Erythroblast (primary cell): ENCODE measurements around the gene ABCB9.

Source experiments
- DNase-seq, 2 experiments: peaks; one replicate each; lab custom pipeline; 2025; lab: John Stamatoyannopoulos, UW
- GATA1 ChIP-seq: IDR thresholded peaks from 2 replicates; pipeline ENCODE4 v1.6.1; 2011; ENCODE audit warnings: low read depth, mild to moderate bottlenecking, control low read depth, low read length, moderate library complexity
- POLR2A ChIP-seq: IDR thresholded peaks from 2 replicates; pipeline ENCODE4 v1.6.1; 2011; ENCODE audit warnings: mild to moderate bottlenecking, low read length

ABCB9 gene

DNA sequence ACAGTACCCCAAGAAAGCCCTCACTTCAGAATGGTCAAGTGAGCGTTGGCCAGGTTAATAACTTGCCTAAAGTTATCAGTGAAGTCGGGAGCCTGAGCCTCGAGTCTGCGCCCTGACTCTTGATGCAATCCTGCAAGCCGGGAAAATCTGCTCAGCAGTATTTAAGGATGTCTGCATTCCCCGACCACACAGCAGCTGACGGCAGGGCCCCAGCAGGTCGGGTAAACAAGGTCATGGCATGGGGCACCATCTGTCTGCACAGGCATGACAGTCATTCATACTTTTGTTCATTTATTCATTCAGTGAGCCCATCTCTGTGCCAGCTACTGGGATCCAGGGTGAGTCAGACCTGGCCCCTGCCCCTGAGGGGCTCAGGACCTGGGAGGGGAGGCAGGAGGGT, 11.1 kb downstream of the ABCB9 start:
- TF ChIP-seq GATA1, result no peak
- no peak for TF ChIP-seq POLR2A
- no peak for DNase-seq

DNA sequence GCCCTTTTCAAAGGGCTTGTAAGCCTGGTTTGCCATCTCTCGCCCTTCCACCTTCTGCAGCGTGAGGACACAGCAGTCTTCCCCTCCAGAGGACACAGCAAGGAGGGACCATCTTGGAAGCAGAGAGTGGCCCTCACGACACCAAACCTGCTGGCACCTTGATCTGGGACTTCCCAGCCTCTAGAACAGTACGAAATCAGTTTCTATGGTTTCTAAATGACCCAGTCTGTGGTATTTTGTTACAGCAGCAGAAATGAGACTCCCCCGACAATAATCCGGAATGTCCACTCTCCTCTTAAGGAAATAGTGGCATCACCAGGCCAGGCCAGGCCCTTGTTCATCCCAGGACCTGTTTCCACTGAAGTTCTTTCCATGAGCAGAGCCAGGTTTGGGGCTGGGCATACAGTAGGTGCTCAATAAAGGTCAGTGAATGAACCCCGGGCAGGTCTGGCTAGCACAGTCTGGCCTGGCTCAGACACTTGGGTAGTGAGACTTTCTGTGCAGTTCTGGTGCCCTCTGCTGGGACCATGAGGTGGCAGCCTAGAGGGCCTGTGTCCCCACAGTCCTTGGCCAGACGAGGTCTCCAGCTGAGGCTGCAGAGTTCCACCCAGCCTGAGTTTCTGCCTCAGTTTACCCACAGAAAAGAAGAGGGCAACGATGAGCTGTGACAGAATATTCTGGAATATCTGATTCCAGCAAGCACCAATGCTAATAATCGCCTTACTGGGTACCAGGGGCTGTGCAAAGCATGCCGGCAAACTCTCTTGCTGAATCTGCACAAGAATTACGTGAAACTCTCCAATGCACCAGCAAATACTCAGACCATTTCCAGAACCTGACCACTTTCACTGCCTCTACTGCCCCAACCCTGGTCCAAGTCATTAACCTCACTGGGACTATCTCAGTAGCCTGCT, 14.0 kb downstream of the ABCB9 start:
- no peak for TF ChIP-seq GATA1
- no peak for TF ChIP-seq POLR2A
- DNase-seq, result peak; percentile 72 to 86

DNA sequence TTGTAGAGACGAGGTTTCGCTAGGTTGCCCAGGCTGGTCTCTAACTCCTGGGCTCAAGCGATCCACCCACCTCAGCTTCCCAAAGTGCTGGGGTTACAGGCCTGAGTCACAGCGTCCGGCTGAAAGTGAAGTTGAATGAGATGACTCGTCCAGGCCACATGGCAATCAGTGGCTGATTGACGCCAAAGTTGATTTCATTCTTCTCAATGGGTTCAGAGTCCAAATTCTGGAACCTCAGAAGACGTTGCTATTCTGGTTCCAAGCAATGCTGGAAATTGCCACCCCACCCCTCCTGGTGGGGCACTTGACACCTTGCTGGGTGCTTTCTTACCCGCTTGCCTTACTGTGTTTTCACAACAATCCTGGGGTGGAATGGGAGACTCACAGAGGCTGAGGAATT, 14.9 kb downstream of the ABCB9 start:
- DNase-seq, result peak in 1 of 2 experiments; percentile 56
- TF ChIP-seq POLR2A (no peak), GATA1 (no peak)

DNA sequence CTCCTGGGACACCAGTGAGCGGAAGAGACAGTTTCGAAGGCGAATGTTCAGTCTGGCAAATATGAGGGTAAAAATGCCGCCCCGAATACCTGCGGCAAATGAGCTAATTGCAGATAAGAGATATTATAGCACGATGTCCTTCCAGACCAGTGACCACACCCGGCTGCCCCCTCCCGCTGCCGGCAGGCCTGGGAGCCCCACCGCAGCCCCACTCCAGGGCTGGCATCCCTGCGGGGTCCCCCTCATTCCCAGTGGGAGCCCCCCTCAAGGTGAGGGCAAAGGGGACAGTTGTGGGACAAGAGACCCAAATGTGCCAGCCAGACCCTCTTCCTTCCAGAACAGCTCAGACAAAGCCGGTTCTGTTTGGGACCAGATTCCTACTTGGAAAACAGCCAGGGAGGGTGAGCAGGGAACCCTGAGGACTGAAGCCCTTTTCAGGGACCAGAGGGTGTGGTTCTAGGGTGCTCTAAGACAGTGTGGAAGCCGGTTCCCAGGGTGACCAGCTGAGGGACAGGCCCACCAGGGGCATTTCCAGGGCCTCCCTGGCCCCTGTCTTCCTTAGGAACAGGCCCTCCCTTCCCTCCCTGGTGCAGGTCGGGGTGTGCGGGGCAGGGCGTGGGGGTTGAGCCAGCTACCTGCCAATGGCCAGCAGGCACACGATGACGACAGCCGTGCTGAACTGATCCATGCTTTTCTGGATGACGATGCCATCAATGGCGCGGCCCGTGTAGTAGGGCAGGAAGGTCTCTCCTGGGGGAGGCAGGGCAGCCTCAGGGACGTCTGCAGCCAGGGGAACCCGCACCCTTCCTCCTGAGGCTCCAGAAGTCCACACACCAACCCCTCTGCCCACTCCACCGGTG, 16.2 kb downstream of the ABCB9 start:
- TF ChIP-seq POLR2A (no peak), GATA1 (no peak)
- no peak for DNase-seq

DNA sequence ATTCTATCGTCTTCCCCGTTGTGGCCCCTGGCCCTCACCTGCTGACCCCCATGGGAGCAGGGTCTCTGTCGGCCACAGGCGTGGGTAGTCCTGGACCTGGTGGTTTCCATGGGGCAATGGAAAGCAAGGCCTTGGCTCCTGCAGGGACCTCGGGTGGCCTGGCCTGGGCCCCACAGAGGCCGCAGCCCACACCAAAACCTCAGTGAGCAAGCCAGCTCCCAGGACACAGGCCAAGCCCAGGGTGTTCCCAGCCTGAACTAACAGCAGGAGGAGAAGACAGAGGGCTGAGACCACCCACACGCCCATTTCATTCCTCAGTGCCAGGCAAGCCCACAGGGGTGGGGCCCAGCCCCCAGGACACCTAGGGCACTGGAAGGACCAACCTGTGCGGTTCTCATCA, 16.9 kb downstream of the ABCB9 start:
- TF ChIP-seq POLR2A (no peak), GATA1 (no peak)
- DNase-seq, result no peak

DNA sequence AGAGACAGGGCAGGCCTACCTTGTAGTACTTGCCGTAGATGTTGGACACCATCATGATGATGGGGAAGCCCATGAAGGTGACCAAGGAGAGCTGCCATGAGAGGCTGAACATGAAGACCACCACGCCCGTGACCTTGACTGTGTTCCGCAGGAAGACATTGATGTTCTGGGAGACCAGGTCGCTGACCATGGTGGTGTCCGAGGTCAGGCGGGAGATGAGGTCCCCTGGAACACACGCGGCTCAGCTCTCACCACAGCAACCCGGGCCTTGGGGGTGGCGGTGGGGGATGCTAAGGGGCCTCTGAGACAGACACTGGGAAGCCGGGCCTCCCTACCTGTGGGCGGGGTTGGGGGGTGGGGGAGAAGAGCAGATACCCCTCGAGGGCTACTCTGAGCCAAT, 17.7 kb downstream of the ABCB9 start:
- no peak for DNase-seq
- no peak for TF ChIP-seq GATA1
- no peak for TF ChIP-seq POLR2A

DNA sequence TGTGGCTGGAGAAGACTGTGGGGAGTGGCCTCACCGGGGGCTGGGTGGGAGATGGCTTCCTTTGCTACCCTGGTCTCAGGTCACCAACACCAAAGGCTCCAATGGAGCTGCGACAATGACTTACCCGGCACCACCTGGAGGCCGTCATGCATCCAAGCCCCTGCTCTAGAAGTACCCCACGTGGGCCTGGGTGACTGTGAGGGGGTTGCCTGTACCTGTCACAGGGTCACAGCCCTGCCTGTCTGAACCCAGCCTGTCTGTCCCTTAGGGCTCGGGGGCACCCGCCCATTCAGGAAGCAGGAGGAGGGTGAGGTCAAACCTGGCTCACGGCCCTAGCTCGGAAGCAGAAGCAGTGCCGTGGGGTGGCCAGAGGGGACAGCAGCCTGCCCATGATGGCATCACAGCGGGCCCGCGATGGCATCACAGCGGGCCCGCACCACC, 18.9 kb downstream of the ABCB9 start:
- DNase-seq, result peak in 1 of 2 experiments; percentile 51
- TF ChIP-seq GATA1, result no peak
- TF ChIP-seq POLR2A, result no peak

DNA sequence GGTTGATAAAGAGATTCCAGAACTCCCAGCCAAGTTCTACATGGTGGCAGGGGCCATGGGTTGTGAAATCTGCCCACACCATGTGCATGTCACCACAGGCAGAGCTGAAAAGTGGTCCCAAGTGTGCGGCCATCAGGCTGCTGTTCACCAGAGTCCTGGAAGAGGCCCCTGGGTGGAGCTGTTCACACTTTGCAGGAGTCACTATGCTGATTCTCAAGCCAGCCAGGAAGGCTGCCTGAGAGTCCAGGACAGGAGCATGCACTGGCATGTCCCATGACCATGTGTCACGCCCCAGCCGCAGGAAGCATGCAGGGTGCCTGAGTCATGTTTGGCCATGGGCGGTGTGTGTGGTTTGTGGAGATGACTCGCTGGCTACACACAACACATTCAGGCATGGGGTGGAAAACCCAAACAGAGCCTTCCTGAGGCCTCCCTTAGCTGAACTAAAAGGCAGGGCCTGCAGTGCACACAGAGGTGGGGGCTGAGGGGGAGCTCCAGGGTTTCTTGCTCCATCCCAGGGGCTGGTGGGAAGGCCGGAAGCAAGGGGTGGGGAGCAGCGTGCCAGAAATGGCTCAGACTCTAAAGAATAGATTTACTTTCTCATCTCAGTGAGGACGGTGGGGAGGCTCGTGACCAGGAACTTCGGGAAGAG, 19.4 kb downstream of the ABCB9 start:
- DNase-seq, result peak; percentile 86 to 94
- TF ChIP-seq GATA1, result no peak
- TF ChIP-seq POLR2A, result peak; percentile 26

DNA sequence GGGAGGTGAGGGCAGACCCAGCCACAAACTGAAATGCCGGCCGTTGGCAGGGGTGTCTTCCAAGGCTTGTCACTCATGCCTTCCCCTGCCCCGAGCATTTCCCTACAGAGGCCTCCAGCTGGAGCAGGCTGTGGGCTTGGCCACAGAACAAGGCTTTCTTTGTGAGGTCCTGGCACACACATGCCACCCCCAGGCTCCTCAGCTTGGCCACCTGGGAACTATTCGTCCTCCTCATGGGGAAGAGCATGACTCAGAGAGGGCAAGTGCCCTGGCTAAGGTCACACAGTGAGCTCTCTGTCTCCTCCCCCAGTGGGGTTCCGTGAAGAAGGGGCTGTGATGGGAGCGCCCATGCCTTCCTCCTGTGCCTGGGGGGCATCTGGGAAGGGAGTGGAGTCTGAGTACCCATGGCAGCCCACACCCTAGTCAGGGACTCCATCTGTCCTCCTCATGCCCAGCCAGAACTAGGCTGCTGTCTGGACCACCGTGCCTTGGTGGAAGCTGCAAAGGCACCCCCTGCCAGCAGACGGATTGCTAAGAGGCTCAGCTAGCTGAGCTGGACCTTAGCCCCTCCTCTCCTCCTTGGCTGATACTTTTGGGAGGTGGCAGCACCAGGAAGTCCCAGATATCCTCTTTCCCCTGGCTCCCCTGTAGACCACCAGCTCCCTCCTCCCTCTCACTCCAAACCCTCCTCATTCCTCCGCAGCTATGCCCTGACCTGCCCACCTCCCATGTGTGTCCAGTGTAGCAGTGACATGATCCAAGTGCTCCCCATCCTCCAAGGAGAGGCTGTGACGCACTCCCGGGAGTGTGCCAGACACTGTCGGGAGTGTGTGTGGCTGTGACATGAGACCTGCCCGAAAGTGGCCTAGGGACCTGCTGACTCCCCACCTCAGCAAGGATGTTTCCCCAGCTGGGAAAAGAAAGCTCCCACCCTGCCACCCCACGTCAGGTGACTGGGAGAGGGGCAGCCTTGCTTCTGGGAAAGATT, 21.4 kb downstream of the ABCB9 start:
- no peak for TF ChIP-seq GATA1
- no peak for TF ChIP-seq POLR2A
- DNase-seq, result no peak

DNA sequence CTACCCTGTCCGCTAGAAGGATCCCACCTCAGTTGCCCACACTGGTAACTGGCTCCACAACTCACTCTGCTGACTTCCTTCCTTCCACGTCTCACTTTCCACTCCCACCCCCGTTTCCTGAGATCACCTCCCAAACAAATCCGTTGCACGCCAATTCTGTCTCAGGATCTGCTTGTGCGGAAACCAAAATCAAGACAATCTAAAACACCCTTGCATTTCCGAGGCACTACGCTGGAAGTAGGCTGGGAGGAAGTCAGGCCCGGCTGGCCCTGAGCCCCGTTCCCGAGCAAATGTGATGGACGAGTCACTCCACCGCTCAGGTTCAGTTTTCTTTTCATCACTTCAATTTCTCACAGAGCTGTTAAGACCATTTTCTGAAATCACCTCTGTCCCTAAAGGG, 23.1 kb downstream of the ABCB9 start:
- peak in 1 of 2 experiments; percentile 27 for DNase-seq
- no peak for TF ChIP-seq POLR2A
- TF ChIP-seq GATA1, result no peak

DNA sequence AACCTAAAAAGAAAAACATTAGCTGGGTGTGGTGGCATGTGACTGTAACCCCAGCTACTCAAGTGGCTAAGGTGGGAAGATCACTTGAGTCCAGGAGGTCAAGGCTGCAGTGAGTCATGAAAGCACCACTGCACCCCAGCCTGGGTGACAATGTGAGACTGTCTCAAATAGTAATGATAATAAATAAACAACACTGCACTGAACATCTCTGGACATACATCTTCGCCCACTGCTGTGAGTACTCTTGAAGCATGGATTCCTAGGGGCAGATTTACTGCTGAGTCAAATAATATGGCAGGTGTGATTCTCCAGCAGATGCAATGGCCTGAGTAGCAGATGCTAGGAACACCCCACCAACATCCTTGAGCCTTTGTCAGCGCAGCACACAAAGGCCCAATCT, 23.6 kb downstream of the ABCB9 start:
- no peak for TF ChIP-seq GATA1
- no peak for TF ChIP-seq POLR2A
- DNase-seq, result peak; percentile 21 to 53

DNA sequence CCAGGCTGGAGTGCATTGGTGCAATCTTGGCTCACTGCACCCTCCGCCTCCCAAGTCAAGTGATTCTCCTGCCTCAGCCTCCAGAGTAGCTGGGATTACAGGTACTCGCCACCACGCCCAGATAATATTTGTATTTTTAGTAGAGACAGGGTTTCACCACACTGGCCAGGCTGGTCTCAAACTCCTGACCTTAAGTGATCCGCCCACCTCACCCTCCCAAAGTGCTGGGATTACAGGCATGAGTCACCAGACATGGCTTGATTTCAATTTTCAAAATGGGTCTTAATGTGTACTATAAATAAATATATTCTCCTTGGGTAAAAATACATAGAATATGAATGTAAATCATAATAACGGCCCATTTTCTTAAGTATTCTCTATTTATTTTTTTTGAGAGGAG, 24.9 kb downstream of the ABCB9 start:
- DNase-seq, result peak in 1 of 2 experiments; percentile 33

DNA sequence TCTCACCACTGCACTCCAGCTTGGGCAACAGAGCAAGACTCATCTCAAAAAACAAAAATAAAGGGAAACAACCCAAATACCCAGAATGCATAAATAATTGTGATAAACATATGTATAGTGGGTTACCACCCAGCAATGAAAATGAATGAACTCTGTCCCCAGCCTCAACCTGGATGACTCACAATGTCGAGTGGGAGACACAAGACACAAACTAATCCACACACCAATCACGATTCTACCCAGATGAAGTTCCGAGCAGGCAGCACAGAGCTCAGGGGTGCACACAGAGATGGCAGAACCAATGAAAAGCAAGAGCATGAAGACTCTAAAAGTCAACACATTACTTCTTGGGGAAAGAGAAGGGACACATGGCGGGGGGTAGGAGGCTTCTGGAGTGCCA, 27.1 kb downstream of the ABCB9 start:
- TF ChIP-seq GATA1, result no peak
- no peak for TF ChIP-seq POLR2A
- DNase-seq, result no peak
